OCI-LY1 (cell line): Measurements from ENCODE around the gene CMIP.

Experiments used
- H2AFZ ChIP-seq: fragments of 200-600 bp; sonication (generic), shearing (Covaris generic); 2 replicates; pipeline ENCODE4 v1.6.0; 2014; ENCODE audit warnings: antibody characterized with exemption, mild to moderate bottlenecking, low read length
- H3F3A ChIP-seq: fragments of 200-600 bp; sonication (generic), shearing (Covaris generic); 2 replicates; pipeline ENCODE4 v1.6.0; 2014; ENCODE audit warnings: mild to moderate bottlenecking, antibody characterized with exemption, low read length, moderate library complexity; ENCODE audit not compliant: insufficient read depth
- H3K27ac ChIP-seq: fragments of 200-600 bp; sonication (generic); 2 replicates; pipeline ENCODE4 v1.5.1; 2014; ENCODE audit warnings: low read length, mixed run types, mild to moderate bottlenecking, low read depth; ENCODE audit not compliant: poor library complexity, severe bottlenecking
- H3K27me3 ChIP-seq: fragments of 200-600 bp; sonication (generic); 2 replicates; pipeline ENCODE4 v1.6.0; 2014; ENCODE audit warnings: antibody characterized with exemption, mild to moderate bottlenecking, low read length, moderate library complexity; ENCODE audit not compliant: insufficient read depth
- H3K36me3 ChIP-seq: fragments of 200-600 bp; sonication (generic); 2 replicates; pipeline ENCODE4 v1.6.1; 2014; ENCODE audit warnings: mild to moderate bottlenecking, antibody characterized with exemption, low read length, moderate library complexity, mixed read lengths; ENCODE audit not compliant: insufficient read depth
- H3K4me1 ChIP-seq: fragments of 200-600 bp; sonication (generic); 2 replicates; pipeline ENCODE4 v1.5.1; 2014; ENCODE audit warnings: mild to moderate bottlenecking, low read length, moderate library complexity; ENCODE audit not compliant: insufficient read depth, severe bottlenecking
- H3K4me2 ChIP-seq: fragments of 200-600 bp; sonication (generic), shearing (Covaris generic); 2 replicates; pipeline ENCODE4 v1.6.1; 2014; ENCODE audit warnings: low read length
- H3K4me3 ChIP-seq: fragments of 200-600 bp; sonication (generic); 2 replicates; pipeline ENCODE4 v1.5.1; 2014; ENCODE audit warnings: low read length, low read depth, mild to moderate bottlenecking, mixed read lengths; ENCODE audit not compliant: poor library complexity, severe bottlenecking
- H3K79me2 ChIP-seq: fragments of 200-600 bp; shearing (Covaris generic); 2 replicates; pipeline ENCODE4 v1.6.1; 2016; ENCODE audit warnings: mixed run types, low read length, mixed read lengths; ENCODE audit not compliant: insufficient read depth
- H3K9ac ChIP-seq: fragments of 200-600 bp; sonication (generic), shearing (Covaris generic); 2 replicates; pipeline ENCODE4 v1.6.1; 2014; ENCODE audit warnings: mild to moderate bottlenecking, low read length, mixed read lengths
- H3K9me2 ChIP-seq: fragments of 200-600 bp; sonication (generic), shearing (Covaris generic); 2 replicates; pipeline ENCODE4 v1.6.1; 2014; ENCODE audit warnings: low read depth, mild to moderate bottlenecking, low read length, mixed read lengths
- H3K9me3 ChIP-seq: fragments of 200-600 bp; shearing (Covaris generic); 2 replicates; pipeline ENCODE4 v1.6.1; 2014; ENCODE audit warnings: low read length, mixed read lengths
- H4K20me1 ChIP-seq: fragments of 200-600 bp; sonication (generic), shearing (Covaris generic); 2 replicates; pipeline ENCODE4 v1.6.0; 2016; ENCODE audit warnings: mild to moderate bottlenecking, low read length; ENCODE audit not compliant: insufficient read depth
- EZH2 ChIP-seq: fragments of 200-600 bp; sonication (generic), shearing (Covaris generic); IDR thresholded peaks from 2 replicates; pipeline ENCODE4 v1.8.0; 2017; ENCODE audit warnings: borderline replicate concordance, mixed run types, mild to moderate bottlenecking, antibody characterized with exemption, low read length, moderate library complexity, mixed read lengths
- TF ChIP-seq, protein P1 (sequence below): fragments of 200-600 bp; sonication (generic), shearing (Covaris generic); IDR thresholded peaks from 2 replicates; pipeline ENCODE4 v1.5.1; 2017; ENCODE audit warnings: mild to moderate bottlenecking, antibody characterized with exemption, low read length, moderate library complexity, mixed read lengths

Gene CMIP

DNA sequence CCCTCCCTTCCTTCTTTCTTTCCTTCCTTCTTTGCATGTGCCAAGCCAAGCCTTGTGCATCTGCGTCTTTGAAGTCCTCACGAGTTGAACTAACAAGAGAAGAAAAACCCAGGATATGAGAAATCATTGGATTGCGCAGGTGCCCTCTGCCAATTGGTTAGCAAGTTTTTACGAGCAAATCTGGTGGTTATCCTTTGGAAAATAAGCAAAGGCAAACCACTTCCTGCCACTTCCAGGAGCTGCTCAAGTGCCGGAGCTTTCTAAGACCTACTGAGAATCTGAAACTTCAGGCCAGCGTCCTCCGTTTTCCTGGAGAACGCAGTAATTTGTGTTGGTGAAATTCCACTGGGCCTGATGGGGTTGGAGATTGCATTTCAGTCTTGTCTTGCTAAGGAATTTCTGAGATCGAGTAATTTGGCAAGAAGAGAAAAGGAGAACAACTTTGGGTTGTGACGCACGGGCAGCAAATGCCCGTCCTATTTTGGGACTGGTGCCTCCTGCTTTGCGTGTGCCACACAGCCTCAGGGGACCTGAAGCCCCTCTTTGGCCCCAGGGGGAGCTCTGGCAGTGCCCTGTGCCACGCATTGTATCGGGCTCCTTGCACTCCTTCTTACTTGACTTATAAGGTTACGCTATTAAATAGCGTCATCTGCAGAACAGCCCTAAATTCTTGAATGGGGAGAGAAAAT is 56.4 kb downstream of the CMIP start:
- H3K27ac ChIP-seq, result peak overlapping the region; percentile 40
- H3K79me2 ChIP-seq, result no peaks in the 10 kb centered on the region
- peak overlapping the region; percentile 11 for H3K4me3 ChIP-seq
- no peak overlapping the region for H3K9ac ChIP-seq
- no peaks in the 10 kb centered on the region for H3K9me2 ChIP-seq
- no peaks in the 10 kb centered on the region for H3K9me3 ChIP-seq
- no peaks in the 10 kb centered on the region for H3K27me3 ChIP-seq
- TF ChIP-seq, protein P1, sequence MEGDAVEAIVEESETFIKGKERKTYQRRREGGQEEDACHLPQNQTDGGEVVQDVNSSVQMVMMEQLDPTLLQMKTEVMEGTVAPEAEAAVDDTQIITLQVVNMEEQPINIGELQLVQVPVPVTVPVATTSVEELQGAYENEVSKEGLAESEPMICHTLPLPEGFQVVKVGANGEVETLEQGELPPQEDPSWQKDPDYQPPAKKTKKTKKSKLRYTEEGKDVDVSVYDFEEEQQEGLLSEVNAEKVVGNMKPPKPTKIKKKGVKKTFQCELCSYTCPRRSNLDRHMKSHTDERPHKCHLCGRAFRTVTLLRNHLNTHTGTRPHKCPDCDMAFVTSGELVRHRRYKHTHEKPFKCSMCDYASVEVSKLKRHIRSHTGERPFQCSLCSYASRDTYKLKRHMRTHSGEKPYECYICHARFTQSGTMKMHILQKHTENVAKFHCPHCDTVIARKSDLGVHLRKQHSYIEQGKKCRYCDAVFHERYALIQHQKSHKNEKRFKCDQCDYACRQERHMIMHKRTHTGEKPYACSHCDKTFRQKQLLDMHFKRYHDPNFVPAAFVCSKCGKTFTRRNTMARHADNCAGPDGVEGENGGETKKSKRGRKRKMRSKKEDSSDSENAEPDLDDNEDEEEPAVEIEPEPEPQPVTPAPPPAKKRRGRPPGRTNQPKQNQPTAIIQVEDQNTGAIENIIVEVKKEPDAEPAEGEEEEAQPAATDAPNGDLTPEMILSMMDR, result peak; percentile 41; the same call in 1 of the 2 replicates
- no peak for TF ChIP-seq EZH2
- no peaks in the 10 kb centered on the region for H3F3A ChIP-seq
- H3K36me3 ChIP-seq, result 0 out of 2 replicates have a peak, but pooled peaks cover 8% of the 10 kb centered on the region
- H2AFZ ChIP-seq, result no peak overlapping the region
- H3K4me2 ChIP-seq, result peak overlapping the region; percentile 45
- no peaks in the 10 kb centered on the region for H4K20me1 ChIP-seq
- H3K4me1 ChIP-seq, result peaks cover 74% of the 10 kb centered on the region

DNA sequence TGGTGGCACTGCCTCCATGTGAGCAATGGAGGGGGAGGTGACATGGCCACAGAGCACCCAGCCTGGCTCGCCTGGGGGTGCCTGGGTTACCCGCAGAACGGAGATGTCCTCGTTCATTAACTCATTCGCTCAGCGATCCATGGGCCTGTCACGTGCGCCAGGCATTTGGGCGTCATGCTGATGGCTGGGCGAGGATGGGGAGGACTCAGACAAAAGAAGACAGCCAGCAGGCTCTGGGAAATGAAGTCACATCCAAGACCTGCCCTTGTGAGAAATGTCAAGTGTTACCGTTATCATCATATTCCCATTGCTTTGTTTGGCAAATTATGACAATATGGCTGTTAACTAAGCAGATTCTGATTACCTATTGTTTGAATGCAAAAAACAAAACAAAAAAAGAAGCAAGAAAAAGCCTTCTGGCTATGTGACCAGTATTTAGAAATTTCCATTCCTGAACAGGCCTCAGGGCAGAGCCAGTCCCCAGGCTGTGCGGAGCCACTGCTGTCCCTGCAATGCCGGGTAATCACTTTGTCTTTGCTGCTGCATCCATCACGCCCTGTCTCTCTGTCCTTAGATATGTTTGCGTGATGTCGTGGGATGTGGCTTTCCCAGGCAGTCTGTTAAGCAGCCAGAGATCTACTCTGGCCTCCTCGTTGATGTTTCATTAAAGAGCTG is 57.9 kb downstream of the CMIP start:
- Histone ChIP-seq H4K20me1 (no peaks in the 10 kb centered on the region), H3K27me3 (no peaks in the 10 kb centered on the region), H3F3A (no peaks in the 10 kb centered on the region), H3K4me3 (no peak overlapping the region), H3K36me3 (0 out of 2 replicates have a peak, but pooled peaks cover 8% of the 10 kb centered on the region), H3K27ac (no peak overlapping the region), H3K9me3 (no peaks in the 10 kb centered on the region), H3K4me1 (peaks cover 60% of the 10 kb centered on the region), H3K9me2 (no peaks in the 10 kb centered on the region), H3K79me2 (no peaks in the 10 kb centered on the region), H3K9ac (no peak overlapping the region), H2AFZ (no peak overlapping the region), H3K4me2 (no peak overlapping the region)
- TF ChIP-seq, protein P1, result no peak
- TF ChIP-seq EZH2, result no peak

DNA sequence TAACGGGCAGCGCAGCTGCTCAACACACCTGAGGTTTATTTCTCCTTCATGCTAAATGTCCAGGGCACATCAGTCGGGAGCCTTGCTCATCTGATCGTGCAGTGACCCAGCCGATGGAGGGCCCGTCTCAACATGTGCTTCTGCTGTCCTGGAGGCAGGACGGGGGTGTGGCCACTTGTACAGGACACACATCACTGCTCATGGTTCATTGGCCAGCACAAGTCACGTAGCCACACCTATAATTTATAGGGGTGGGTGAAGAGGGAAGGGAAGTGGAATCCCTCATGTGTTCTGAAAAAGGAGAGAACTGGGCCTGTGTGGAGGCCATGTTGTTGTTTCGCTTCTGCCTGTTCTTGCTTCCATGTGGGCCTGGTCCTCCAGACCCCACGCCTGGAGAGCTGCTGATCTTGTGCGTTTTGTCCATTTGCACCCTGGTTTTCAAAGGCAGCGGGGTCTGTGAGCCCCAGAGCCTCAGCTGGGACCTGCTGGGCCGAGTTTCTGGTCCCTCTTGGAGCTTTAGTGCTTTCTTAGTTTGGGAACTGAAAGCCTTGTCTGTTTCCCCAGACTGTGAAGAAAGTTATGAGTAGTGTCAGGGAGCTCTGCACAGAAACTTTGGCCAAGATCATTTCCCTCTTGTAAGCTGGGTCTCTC is 60.5 kb downstream of the CMIP start:
- no peak overlapping the region for H2AFZ ChIP-seq
- no peaks in the 10 kb centered on the region for H3K9me3 ChIP-seq
- no peak overlapping the region for H3K4me3 ChIP-seq
- H3K36me3 ChIP-seq, result peaks cover 5% of the 10 kb centered on the region; the same call in 1 of the 2 replicates
- peak overlapping the region; percentile 15; the same call in 1 of the 2 replicates for H3K4me2 ChIP-seq
- H3K9ac ChIP-seq, result no peak overlapping the region; the same call in 1 of the 2 replicates
- no peaks in the 10 kb centered on the region for H4K20me1 ChIP-seq
- H3K27ac ChIP-seq, result peak overlapping the region; percentile 62
- H3F3A ChIP-seq, result no peaks in the 10 kb centered on the region
- H3K27me3 ChIP-seq, result no peaks in the 10 kb centered on the region
- H3K9me2 ChIP-seq, result no peaks in the 10 kb centered on the region
- TF ChIP-seq, protein P1, result no peak
- TF ChIP-seq EZH2, result no peak
- 0 out of 2 replicates have a peak, but pooled peaks cover 4% of the 10 kb centered on the region for H3K79me2 ChIP-seq
- peaks cover 37% of the 10 kb centered on the region for H3K4me1 ChIP-seq
